Gastroesophageal sphincter (tissue), 4 donors: ENCODE data around the gene SPRING1. TPM values are rescaled to one million over a fixed set of nuclear protein-coding genes. Genes with fewer than 3 reads are reported as not detected.

Experiments used
- ATAC-seq: fragments of 150-250 bp; one replicate; pipeline ENCODE4 v1.9.1; 2016; ENCODE audit warnings: mild to moderate bottlenecking, moderate library complexity
- H3K27ac ChIP-seq, 4 donors: fragments of 200-600 bp; sonication (generic) in 3 of 4; 1 replicate in 3 of 4; 2 replicates in 1 of 4; pipeline ENCODE4 v1.5.1; 2016 to 2019
- H3K27me3 ChIP-seq: fragments of 200-600 bp; sonication (generic); one replicate; pipeline ENCODE4 v1.5.1; 2019
- H3K36me3 ChIP-seq, 2 donors: fragments of 200-600 bp; sonication (generic); one replicate each; pipeline ENCODE4 v1.5.1; 2019; ENCODE audit warnings: control low read depth in 1 of 2
- H3K4me1 ChIP-seq, 3 donors: fragments of 200-600 bp; sonication (generic); 1 replicate in 2 of 3; 2 replicates in 1 of 3; pipeline ENCODE4 v1.5.1; 2016 to 2019; ENCODE audit warnings: control low read depth in 2 of 3
- H3K4me3 ChIP-seq, 2 donors: fragments of 200-600 bp; sonication (generic); one replicate each; pipeline ENCODE4 v1.5.1; 2019; ENCODE audit warnings: mild to moderate bottlenecking in 1 of 2, moderate library complexity in 1 of 2
- H3K9me3 ChIP-seq, 3 donors: fragments of 200-600 bp; sonication (generic); one replicate each; pipeline ENCODE4 v1.5.1; 2017 to 2019; ENCODE audit warnings: control low read depth in 2 of 3
- EP300 ChIP-seq: sonication (generic); formaldehyde crosslinking; IDR thresholded peaks from one replicate; pipeline ENCODE4 v1.6.1; 2017; ENCODE audit warnings: antibody characterized with exemption, mild to moderate bottlenecking
- POLR2A ChIP-seq, 2 donors: fragments of 450-650 bp; IDR thresholded peaks; one replicate each; pipeline ENCODE4 v1.6.1; 2017; ENCODE audit warnings: antibody characterized with exemption in 2 of 2, mild to moderate bottlenecking in 2 of 2, moderate library complexity in 1 of 2
- POLR2AphosphoS5 ChIP-seq: sonication (generic); formaldehyde crosslinking; IDR thresholded peaks from one replicate; pipeline ENCODE4 v1.6.1; 2017; ENCODE audit warnings: antibody characterized with exemption
- WGBS, 2 donors: methylation state at CpG; one replicate each; pipeline ENCODE4 v1.1.5; 2018; ENCODE audit warnings: low coverage in 1 of 2; 5-methylcytosine and 5-hydroxymethylcytosine counted together
- total RNA-seq, 4 donors: library from RNA; depleted of rRNA; stranded (reverse); fragments of >200 nt; gene quantifications; one replicate each; pipeline ENCODE4 v1.1.0, GENCODE V29; 2016
- TF ChIP-seq, protein P1 (sequence below), 4 experiments: fragments of 200-600 bp in 2 of 4; fragments of 450-650 bp in 2 of 4; sonication (generic) in 1 of 4; IDR thresholded peaks; one replicate each; pipeline ENCODE4 v1.5.1; 2017 to 2019; ENCODE audit warnings: antibody characterized with exemption in 4 of 4, mild to moderate bottlenecking in 2 of 4, moderate library complexity in 2 of 4

Gene SPRING1
- total RNA-seq, 4 donors from 2014 or later, result 5.8 to 18.7 (median 13.4) TPM

DNA sequence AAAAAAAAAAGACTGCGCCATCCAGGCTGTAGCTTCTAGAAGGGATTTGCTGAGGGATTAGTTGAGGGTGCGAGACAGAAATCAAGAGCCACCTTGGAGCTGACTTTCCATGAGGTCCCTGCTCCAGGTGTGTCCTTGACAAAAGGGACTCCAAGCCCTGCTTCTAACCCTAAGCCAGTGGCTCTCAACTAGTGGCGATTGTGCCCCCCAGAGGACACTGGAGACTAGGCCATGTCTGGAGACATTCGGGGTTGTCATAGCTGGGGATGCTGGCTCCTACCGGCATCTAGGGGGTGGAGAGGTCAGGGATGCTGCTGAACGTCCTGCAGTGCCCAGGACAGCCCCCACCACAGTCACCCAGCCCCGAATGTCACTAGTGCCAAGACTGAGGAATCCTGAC is 40.6 kb downstream of the SPRING1 start:
- H3K4me3 ChIP-seq, result no peak overlapping the region
- H3K27me3 ChIP-seq, result peaks cover 32% of the 10 kb centered on the region
- H3K36me3 ChIP-seq, result no peaks in the 10 kb centered on the region
- no peak for TF ChIP-seq POLR2A (IDR thresholded peaks at IDR 0.05)
- no peak for TF ChIP-seq EP300
- no peak for TF ChIP-seq POLR2AphosphoS5
- TF ChIP-seq, protein P1, sequence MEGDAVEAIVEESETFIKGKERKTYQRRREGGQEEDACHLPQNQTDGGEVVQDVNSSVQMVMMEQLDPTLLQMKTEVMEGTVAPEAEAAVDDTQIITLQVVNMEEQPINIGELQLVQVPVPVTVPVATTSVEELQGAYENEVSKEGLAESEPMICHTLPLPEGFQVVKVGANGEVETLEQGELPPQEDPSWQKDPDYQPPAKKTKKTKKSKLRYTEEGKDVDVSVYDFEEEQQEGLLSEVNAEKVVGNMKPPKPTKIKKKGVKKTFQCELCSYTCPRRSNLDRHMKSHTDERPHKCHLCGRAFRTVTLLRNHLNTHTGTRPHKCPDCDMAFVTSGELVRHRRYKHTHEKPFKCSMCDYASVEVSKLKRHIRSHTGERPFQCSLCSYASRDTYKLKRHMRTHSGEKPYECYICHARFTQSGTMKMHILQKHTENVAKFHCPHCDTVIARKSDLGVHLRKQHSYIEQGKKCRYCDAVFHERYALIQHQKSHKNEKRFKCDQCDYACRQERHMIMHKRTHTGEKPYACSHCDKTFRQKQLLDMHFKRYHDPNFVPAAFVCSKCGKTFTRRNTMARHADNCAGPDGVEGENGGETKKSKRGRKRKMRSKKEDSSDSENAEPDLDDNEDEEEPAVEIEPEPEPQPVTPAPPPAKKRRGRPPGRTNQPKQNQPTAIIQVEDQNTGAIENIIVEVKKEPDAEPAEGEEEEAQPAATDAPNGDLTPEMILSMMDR (IDR thresholded peaks at IDR 0.05), result no peak
- ATAC-seq, result no peak
- WGBS, 2 donors, result 82% methylated on average over 3 of the region's 7 CpGs; no CpG with 5 or more reads in 1 of the 2 donors
- H3K27ac ChIP-seq, result no peak overlapping the region
- peaks cover 0 to 14% (median 0%) of the 10 kb centered on the region in 3 donors for H3K4me1 ChIP-seq
- H3K9me3 ChIP-seq, result no peaks in the 10 kb centered on the region

DNA sequence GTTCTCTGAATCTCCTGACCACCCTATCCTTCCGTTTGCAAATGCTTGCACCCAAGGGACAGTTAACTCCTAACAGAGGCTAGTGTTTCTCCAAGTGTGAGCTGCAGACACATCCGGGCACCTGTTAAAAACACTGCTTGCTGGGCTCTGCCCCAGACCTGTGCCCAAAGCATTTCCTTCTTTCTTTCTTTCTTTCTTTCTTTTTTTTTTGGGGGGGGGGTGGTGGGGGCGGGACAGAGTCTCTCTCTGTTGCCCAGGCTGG is 42.5 kb downstream of the SPRING1 start:
- peaks cover 51% of the 10 kb centered on the region for H3K27me3 ChIP-seq
- TF ChIP-seq, protein P1 (IDR thresholded peaks at IDR 0.05), result no peak
- TF ChIP-seq EP300 (no peak), POLR2A (IDR thresholded peaks at IDR 0.05) (no peak), POLR2AphosphoS5 (no peak)
- WGBS, 2 donors, result 51 to 85% methylated on average over 2 to 3 of the region's 3 CpGs
- no peak for ATAC-seq
- no peaks in the 10 kb centered on the region for H3K36me3 ChIP-seq
- no peak overlapping the region for H3K27ac ChIP-seq
- H3K9me3 ChIP-seq, result no peaks in the 10 kb centered on the region
- peaks cover 0 to 14% (median 0%) of the 10 kb centered on the region in 3 donors for H3K4me1 ChIP-seq
- H3K4me3 ChIP-seq, result no peak overlapping the region

- H3K4me3 ChIP-seq, result no peak overlapping the region
Observed at GRCh38 chr12:116694653-116695463, 43.0 kb downstream of the SPRING1 start.

DNA sequence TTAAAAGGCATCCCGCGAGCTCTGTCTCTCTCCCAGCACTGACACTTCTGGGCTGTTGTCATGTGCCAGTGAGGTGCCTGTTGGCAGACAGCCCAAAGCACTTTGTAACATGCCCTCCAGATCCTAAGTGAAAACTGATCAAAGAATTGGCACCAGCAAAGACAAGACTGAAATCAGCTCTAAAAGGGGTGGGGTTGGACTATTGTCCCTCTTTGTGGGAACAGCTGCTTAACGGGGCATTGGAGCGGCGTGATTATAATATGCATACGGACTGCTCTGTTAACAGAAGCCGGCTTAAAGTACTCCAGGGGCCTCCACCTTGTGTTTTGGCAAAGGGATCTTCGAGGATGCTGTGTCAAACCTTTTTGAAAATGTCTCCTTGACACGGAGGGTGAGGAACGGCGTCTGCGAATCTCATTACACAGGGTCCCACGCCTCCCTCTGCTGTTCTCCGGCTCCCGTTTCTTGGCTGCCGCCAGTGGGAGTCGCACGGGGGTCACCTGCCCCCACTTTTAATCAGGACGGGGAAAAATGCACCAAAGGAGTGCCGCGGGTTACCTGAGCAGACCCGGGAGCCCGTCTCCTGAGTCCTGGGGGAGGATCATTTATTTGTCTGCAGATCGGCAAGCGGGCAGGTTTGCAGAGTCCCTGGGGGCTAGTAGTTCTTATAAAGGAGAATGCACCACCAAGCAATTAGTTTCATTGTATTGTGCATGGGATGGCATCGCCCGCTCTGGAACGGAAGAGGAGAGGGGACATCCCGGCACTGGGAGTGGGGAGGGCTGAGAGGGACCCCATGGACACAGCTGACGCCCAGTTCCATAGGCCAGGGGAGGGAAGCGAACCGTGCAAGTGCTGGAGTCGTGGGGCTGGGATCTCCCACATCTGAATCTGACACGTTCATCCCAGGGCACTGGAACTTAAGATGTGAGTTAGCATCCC is 44.3 kb downstream of the SPRING1 start:
- H3K4me1 ChIP-seq, result peaks cover 0 to 14% (median 0%) of the 10 kb centered on the region in 3 donors
- no peaks in the 10 kb centered on the region for H3K9me3 ChIP-seq
- H3K27ac ChIP-seq, result no peak overlapping the region
- no peaks in the 10 kb centered on the region for H3K36me3 ChIP-seq
- H3K27me3 ChIP-seq, result peaks cover 67% of the 10 kb centered on the region
- no peak for TF ChIP-seq EP300
- TF ChIP-seq, protein P1 (IDR thresholded peaks at IDR 0.05), result no peak
- TF ChIP-seq POLR2AphosphoS5, result no peak
- no peak for TF ChIP-seq POLR2A (IDR thresholded peaks at IDR 0.05)
- no peak for ATAC-seq
- peak overlapping the region in 1 of 2 donors; percentile 29 for H3K4me3 ChIP-seq
- WGBS, 2 donors, result 22 to 30% methylated on average over 8 to 10 of the region's 34 CpGs

More at GRCh38 chr12:116694653-116695463, 43.0 kb downstream of the SPRING1 start:
- 83% methylated on average over 10 to 21 of the region's 22 CpGs for WGBS, 2 donors
- no peak for TF ChIP-seq EP300
- TF ChIP-seq POLR2A (IDR thresholded peaks at IDR 0.05), result no peak
- TF ChIP-seq, protein P1 (IDR thresholded peaks at IDR 0.05), result no peak
- no peak for TF ChIP-seq POLR2AphosphoS5
- Histone ChIP-seq H3K4me1 (peaks cover 0 to 14% (median 0%) of the 10 kb centered on the region in 3 donors), H3K9me3 (no peaks in the 10 kb centered on the region), H3K27ac (no peak overlapping the region), H3K27me3 (peaks cover 57% of the 10 kb centered on the region), H3K36me3 (no peaks in the 10 kb centered on the region)
- no peak for ATAC-seq
